Erythroblast (primary cell): ENCODE data around the gene SMIM3.
"Not testable (repeated sequence)": the region's sequence is repeated elsewhere in the genome, so short reads cannot be mapped to it uniquely, and the experiment has no call there.

Source experiments
- DNase-seq, 2 experiments: peaks; one replicate each; lab custom pipeline; 2025; lab: John Stamatoyannopoulos, UW
- GATA1 ChIP-seq: IDR thresholded peaks from 2 replicates; pipeline ENCODE4 v1.6.1; 2011; ENCODE audit warnings: low read depth, mild to moderate bottlenecking, control low read depth, low read length, moderate library complexity
- POLR2A ChIP-seq: IDR thresholded peaks from 2 replicates; pipeline ENCODE4 v1.6.1; 2011; ENCODE audit warnings: mild to moderate bottlenecking, low read length

The SMIM3 gene

DNA sequence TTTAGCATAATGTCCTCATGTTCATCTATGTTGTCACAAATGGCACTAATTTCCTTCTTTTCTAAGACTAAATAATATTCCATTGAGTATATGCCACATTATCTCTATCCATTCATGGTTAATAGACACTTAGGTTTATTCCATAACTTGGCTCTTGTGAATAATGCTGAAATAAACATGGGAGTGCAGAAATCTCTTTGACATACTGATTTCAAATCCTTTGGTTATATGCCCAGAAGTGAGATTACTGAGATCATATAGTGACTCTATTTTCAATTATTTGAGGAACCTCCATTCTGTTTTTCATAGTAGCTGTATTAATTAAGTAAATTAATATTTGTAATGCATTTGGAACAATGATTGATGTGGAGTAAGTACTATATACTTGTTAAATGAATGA, 13.0 kb downstream of the SMIM3 start:
- no peak for DNase-seq
- no peak for TF ChIP-seq POLR2A
- TF ChIP-seq GATA1 = no peak

- DNase-seq = not testable (repeated sequence)
Measured at GRCh38 chr5:150793423-150793888, 14.9 kb downstream of the SMIM3 start.

DNA sequence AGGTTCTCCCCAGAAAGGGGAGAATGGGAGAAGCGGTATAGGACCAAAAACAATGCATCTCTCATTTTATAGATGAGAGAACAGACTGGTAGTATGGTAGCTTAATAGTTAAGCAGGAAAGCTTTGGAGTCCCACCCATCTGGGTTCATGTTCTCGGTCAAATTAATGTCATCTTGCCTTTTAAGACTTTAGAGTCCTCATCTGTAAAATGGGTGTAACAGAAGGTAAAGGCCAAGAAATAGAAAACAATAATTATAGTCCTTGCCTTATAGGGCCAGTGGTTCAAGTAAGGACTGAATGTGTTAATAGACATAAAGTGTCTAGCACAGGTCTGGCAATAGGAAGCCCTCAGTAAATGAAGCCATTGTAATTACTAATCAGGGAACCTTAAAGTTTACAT, 16.4 kb downstream of the SMIM3 start:
- TF ChIP-seq GATA1 (no peak), POLR2A (no peak)
- no peak for DNase-seq

DNA sequence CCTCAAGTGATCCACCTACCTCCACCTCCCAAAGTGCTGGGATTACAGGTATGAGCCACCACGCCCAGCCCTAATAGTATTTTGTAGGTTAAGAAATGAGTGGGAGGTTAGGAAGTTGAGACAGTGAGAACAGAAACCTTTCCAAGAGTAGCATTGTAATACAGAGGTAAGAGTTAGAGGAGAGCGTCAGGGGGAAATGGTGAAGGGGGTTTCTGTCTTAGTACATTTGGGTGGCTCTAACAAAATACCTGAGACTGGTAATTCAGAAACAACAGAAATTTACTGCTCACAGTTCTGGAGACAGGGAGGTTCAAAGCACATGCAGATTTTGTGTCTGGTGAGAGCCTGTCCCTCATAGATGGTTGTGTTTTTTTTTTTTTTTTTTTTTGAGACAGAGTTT, 18.8 kb downstream of the SMIM3 start:
- TF ChIP-seq POLR2A (no peak), GATA1 (no peak)

DNA sequence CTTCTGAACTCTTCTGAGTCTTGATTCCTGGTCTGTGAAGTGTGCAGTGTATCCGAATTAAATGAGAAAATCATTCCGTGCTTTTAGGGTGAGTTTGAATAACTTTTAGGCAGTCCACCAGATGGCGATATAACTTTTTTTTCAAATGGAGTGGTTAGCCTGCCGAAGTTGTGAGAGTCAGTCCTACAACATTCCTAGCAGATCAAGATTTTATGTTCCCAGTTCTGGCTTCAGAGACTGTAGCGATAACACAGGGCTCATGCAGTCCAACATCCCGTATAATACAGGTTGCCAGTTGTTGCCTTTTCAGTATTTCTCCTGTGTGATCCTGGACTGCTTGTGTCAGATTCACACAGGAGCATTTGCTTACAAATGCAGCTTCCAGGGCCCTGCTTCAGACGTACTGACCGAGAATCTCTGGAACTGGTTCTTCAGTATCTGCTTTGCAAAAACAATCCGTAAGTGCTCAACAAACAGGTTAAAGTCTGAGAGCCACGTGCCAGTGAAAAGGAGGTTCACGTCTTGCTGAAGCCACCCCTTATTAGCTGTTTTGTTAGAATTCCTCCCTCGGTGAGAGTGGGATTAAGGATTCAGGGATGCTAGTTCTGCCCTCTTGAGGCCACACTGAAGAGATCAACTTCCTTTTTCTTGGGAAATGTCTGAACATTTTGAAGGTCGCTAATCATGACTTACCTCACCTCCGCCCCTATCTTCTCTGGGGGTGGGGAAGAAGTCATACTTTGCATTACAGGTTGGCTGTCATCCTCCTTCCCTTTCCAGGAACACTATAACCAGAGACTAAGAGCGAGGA, 22.8 kb downstream of the SMIM3 start:
- peak; percentile 44 to 66 for DNase-seq

More for the DNA sequence above, 18.8 kb downstream of the SMIM3 start:
- no peak for DNase-seq

GRCh38 chr5:150804388-150804787, 25.8 kb downstream of the SMIM3 start:
- DNase-seq = no peak
- TF ChIP-seq GATA1 (no peak), POLR2A (no peak)

More for the DNA sequence above, 22.8 kb downstream of the SMIM3 start:
- TF ChIP-seq GATA1 (no peak), POLR2A (no peak)

DNA sequence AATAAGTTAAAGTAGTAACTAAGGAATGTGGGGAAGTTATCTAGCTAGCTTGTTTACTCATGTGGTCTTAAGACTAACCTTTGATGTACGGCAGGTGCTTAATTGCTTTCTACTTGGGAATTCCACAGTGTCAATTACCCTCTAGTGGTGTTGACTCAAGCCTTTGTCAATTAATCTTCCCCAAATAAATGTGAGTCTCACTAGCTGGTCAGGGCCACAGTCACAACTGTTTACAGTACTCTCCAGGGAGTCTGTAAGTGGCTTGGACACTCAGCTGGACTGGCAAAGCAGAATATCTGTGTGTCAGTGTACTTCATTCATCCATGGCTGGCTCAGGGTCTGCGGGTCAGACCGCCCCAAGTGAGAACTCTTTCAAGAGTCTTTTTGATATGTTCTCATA, 30.8 kb downstream of the SMIM3 start:
- TF ChIP-seq POLR2A (no peak), GATA1 (no peak)
- no peak for DNase-seq

DNA sequence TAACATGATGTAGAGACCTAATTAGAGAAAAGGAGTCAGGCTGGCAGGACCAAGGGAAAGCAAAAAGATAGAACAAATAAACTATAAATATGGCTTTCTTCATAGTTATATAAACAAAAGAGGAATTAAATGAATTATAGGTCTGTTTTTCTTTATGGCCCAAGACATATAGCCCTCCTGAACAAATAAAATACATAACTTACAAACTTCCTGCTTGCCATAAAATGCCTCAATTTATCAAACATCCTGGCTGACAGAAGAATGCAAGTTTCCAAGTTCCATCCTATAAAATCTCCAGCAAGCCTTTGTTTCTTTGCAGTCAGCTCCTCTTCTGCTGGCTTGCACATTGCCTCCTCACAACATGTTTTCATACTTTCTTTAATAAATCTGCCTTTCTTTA, 36.5 kb downstream of the SMIM3 start:
- no peak for TF ChIP-seq POLR2A
- TF ChIP-seq GATA1 = no peak
- no peak for DNase-seq

GRCh38 chr5:150816946-150817345, 38.4 kb downstream of the SMIM3 start:
- no peak for DNase-seq
- TF ChIP-seq POLR2A (no peak), GATA1 (no peak)

- DNase-seq = no peak
- TF ChIP-seq GATA1 = no peak
- no peak for TF ChIP-seq POLR2A
Measured at GRCh38 chr5:150829744-150830143, 51.2 kb downstream of the SMIM3 start.

- DNase-seq = not testable (repeated sequence)
Measured at GRCh38 chr5:150831821-150832220, 53.3 kb downstream of the SMIM3 start.

DNA sequence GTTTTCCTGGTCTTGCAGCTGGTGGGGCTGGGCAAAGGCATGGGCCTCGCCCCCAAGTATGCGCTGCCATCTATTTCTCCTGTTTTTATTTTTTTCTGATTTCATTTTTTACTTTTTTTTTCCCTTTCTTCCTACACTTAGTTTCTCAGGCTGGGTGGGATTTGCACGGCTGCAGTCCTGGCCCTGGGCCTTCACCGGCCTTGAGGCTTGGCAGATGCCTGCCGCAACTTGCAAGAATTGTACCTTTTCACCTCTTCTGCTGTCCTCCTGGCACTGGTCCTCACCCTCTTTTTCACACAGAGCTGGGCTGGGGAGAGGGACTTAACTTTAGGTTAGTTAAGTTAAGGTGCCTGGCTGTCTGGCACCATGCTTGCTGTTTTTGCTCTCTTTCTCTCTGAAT, 57.5 kb downstream of the SMIM3 start:
- no peak for DNase-seq

DNA sequence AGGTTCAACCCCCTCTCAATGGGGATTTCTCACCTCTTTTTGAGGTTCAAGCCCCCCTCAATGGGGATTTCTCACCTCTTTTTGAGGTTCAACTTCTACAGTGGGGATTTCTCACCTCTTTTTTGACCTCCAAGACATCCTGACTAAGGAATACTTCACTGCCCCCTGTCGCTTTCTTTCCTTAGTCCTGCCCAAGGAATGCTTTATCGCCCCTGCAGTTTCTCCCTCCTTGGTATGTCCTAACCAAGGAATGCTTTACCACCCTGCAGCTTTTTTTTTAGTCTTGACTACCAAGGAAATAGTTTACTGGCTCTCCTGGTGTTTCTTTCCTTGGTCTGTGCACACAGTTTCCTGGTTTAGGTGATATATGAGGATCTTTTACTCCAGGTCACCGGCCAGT, 58.1 kb downstream of the SMIM3 start:
- TF ChIP-seq POLR2A (no peak), GATA1 (no peak)
- DNase-seq = no peak

More for the DNA sequence above, 57.5 kb downstream of the SMIM3 start:
- TF ChIP-seq POLR2A (no peak), GATA1 (no peak)

DNA sequence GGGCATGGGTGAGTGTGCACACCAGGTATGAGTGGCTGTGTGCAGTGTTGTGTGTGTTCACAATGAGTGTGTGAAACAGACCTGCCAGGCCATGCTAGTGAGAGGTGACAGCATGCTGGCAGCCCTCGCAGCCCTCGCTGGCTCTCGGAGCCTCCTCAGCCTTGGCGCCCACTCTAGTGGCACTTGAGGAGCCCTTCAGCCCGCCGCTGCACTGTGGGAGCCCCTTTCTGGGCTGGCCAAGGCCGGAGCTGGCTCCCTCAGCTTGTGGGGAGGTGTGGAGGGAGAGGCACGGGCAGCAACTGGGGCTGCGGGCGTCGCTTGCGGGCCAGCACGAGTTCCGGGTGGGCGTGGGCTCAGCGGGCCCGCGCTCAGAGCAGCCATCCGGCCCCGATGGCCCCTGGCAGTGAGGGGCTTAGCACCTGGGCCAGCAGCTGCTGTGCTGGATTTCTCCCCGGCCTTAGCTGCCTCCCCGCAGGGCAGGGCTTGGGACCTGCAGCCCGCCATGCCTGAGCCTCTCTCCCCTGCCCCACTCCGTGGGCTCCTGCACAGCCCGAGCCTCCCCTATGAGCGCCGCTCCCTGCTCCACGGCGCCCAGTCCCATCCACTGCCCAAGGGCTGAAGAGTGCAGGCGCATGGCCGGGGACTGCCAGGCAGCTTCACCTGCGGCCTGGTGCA, 66.8 kb downstream of the SMIM3 start:
- DNase-seq = not testable (repeated sequence)

- DNase-seq = not testable (repeated sequence)
Measured at GRCh38 chr5:150846308-150846653, 67.7 kb downstream of the SMIM3 start, which contains the start of gene IRGM. TSS of gene IRGM (plus strand) at chr5:150846521. CDS start at chr5:150848124, 1,603 bp downstream.
